NCI-H2196 treated with DMSO at 0.1 percent for 48 hours (cell line): Measurements from ENCODE around the gene PIGBOS1.

Experiments
- DNase-seq: peaks from one replicate; lab custom pipeline; 2025; ENCODE audit not compliant: unreplicated experiment; lab: John Stamatoyannopoulos, UW

The PIGBOS1 gene

DNA sequence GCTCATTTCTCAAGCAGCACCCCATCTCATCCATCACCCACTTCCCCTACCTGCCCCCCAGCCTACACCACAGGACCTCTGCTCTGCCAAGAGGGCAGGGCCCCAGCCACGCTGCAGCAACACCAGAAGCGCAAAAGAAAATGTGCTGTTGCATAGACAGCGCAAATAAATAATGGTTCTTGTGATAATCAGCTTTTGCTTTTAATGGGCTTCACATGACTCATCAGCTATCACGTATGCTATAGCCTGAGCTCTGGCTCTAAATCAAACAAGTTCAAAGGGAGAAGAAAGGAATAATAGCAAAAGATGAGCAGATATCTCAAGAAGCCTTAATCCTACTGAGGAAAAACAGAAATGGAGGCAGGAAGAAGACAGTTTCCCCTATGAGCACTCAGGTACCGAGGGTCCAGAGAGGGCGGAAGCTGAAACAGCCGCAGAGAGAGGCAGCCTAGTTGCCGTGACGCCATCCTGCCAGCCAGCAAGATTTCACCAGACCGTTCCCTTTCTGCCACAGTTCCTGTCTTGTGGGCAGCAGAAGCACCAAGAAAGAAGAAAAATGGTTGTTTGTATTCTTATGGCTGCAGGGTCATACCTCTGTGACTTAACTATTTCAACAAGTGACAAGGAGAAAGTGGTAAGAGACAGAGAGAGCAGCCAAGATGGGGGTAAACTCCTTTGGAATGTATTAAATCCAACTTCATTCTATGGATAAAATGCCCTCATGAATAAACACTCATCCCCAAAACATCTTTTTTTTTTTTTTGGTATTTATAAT, 51.3 kb downstream of the PIGBOS1 start:
- no peak for DNase-seq
